ENCODE results near the gene GRIK1.
A peak's percentile ranks its signal among the peaks of the same experiment; 100 is the strongest.

GRIK1 gene

GRCh38 chr21:29661672-29662442 is 277.9 kb downstream of the GRIK1 start:
- DNase-seq: no peak

- DNase-seq: no peak
These were observed 279.6 kb downstream of the GRIK1 start for GRCh38 chr21:29660047-29660720.

GRCh38 chr21:29658934-29659203 is 280.9 kb downstream of the GRIK1 start:
- DNase-seq: no peak

GRCh38 chr21:29658177-29658933 is 281.4 kb downstream of the GRIK1 start:
- no peak for DNase-seq

GRCh38 chr21:29657240-29657989 is 282.4 kb downstream of the GRIK1 start:
- peak in 1 of 2 experiments; percentile 23 for DNase-seq

- DNase-seq: peak; percentile 63
These were observed 283.1 kb downstream of the GRIK1 start for GRCh38 chr21:29656504-29657239.

- DNase-seq: no peak
These were observed 284.2 kb downstream of the GRIK1 start for GRCh38 chr21:29655577-29655976.

- no peak for DNase-seq
These were observed 284.9 kb downstream of the GRIK1 start for GRCh38 chr21:29654855-29655254.

GRCh38 chr21:29654203-29654602 is 285.6 kb downstream of the GRIK1 start:
- no peak for DNase-seq

- DNase-seq: peak; percentile 22 to 43
These were observed 289.2 kb downstream of the GRIK1 start for GRCh38 chr21:29650523-29651022.

GRCh38 chr21:29649406-29649814 is 290.4 kb downstream of the GRIK1 start:
- peak; percentile 92 for DNase-seq

GRCh38 chr21:29648710-29649240 is 291.0 kb downstream of the GRIK1 start:
- DNase-seq: peak in 1 of 2 experiments; percentile 33

- peak; percentile 96 to 97 for DNase-seq
These were observed 292.4 kb downstream of the GRIK1 start for GRCh38 chr21:29647353-29647781.

GRCh38 chr21:29645666-29646553 is 293.9 kb downstream of the GRIK1 start:
- DNase-seq: no peak

GRCh38 chr21:29643289-29643688 is 296.5 kb downstream of the GRIK1 start:
- DNase-seq: no peak

GRCh38 chr21:29642551-29643245 is 297.1 kb downstream of the GRIK1 start:
- DNase-seq: no peak

- DNase-seq: no peak
These were observed 297.9 kb downstream of the GRIK1 start for GRCh38 chr21:29641635-29642550.

GRCh38 chr21:29641001-29641634 is 298.7 kb downstream of the GRIK1 start:
- DNase-seq: no peak

Measured in SHP77 (cell line).